ENCODE data around the gene NBPF9.
"Not testable (repeated sequence)": the region's sequence is repeated elsewhere in the genome, so short reads cannot be mapped to it uniquely, and the experiment has no call there.

The NBPF9 gene

GRCh38 chr1:149103109-149104081 is at the start of gene NBPF9:
NBPF9 (minus strand) TSS chr1:149103551; CDS start chr1:149082139, 21,412 bp downstream.
- DNase-seq (ENCODE audit: low read depth, low spot score) = peak; percentile 57

- not testable (repeated sequence) for DNase-seq (ENCODE audit: low read depth, low spot score)
Measured at GRCh38 chr1:149149909-149150308, 46.6 kb upstream of the NBPF9 start.

- not testable (repeated sequence) for DNase-seq (ENCODE audit: low read depth, low spot score)
Measured at GRCh38 chr1:149137585-149137984, 34.2 kb upstream of the NBPF9 start.

- DNase-seq (ENCODE audit: low read depth, low spot score) = not testable (repeated sequence)
Measured at GRCh38 chr1:149130938-149131337, 27.6 kb upstream of the NBPF9 start.

- not testable (repeated sequence) for DNase-seq (ENCODE audit: low read depth, low spot score)
Measured at GRCh38 chr1:149129245-149129644, 25.9 kb upstream of the NBPF9 start.

- DNase-seq (ENCODE audit: low read depth, low spot score) = not testable (repeated sequence)
Measured at GRCh38 chr1:149126555-149127145, 23.3 kb upstream of the NBPF9 start.

GRCh38 chr1:149123948-149124926 is 20.9 kb upstream of the NBPF9 start:
- DNase-seq (ENCODE audit: low read depth, low spot score) = peak; percentile 14

GRCh38 chr1:149112828-149113227 is 9.5 kb upstream of the NBPF9 start:
- not testable (repeated sequence) for DNase-seq (ENCODE audit: low read depth, low spot score)

- DNase-seq (ENCODE audit: low read depth, low spot score) = not testable (repeated sequence)
Measured at GRCh38 chr1:149110343-149110742, 7.0 kb upstream of the NBPF9 start.

- not testable (repeated sequence) for DNase-seq (ENCODE audit: low read depth, low spot score)
Measured at GRCh38 chr1:149102574-149102973, 777 bp downstream of the NBPF9 start.

GRCh38 chr1:149098276-149098675 is 5.1 kb downstream of the NBPF9 start:
- not testable (repeated sequence) for DNase-seq (ENCODE audit: low read depth, low spot score)

- DNase-seq (ENCODE audit: low read depth, low spot score) = not testable (repeated sequence)
Measured at GRCh38 chr1:149093155-149093554, 10.2 kb downstream of the NBPF9 start.

- DNase-seq (ENCODE audit: low read depth, low spot score) = not testable (repeated sequence)
Measured at GRCh38 chr1:149075505-149076127, 27.7 kb downstream of the NBPF9 start.

- not testable (repeated sequence) for DNase-seq (ENCODE audit: low read depth, low spot score)
Measured at GRCh38 chr1:149064611-149065010, 38.7 kb downstream of the NBPF9 start.

GRCh38 chr1:149043056-149043455 is 60.3 kb downstream of the NBPF9 start:
- DNase-seq (ENCODE audit: low read depth, low spot score) = not testable (repeated sequence)

- not testable (repeated sequence) for DNase-seq (ENCODE audit: low read depth, low spot score)
Measured at GRCh38 chr1:149033916-149034315, 69.4 kb downstream of the NBPF9 start.

GRCh38 chr1:149024327-149024726 is 79.0 kb downstream of the NBPF9 start:
- DNase-seq (ENCODE audit: low read depth, low spot score) = not testable (repeated sequence)

- DNase-seq (ENCODE audit: low read depth, low spot score) = not testable (repeated sequence)
Measured at GRCh38 chr1:149018577-149018976, 84.8 kb downstream of the NBPF9 start.

GRCh38 chr1:149016626-149017025 is 86.7 kb downstream of the NBPF9 start:
- DNase-seq (ENCODE audit: low read depth, low spot score) = not testable (repeated sequence)

GRCh38 chr1:149015522-149015921 is 87.8 kb downstream of the NBPF9 start:
- DNase-seq (ENCODE audit: low read depth, low spot score) = not testable (repeated sequence)

GRCh38 chr1:149013513-149013912 is 89.8 kb downstream of the NBPF9 start:
- DNase-seq (ENCODE audit: low read depth, low spot score) = not testable (repeated sequence)

Data from ELF-1 (cell line).